IPS DF 6.9 (cell line): ENCODE results near the gene ACER3.
"Not testable (repeated sequence)": the region's sequence is repeated elsewhere in the genome, so short reads cannot be mapped to it uniquely, and the experiment has no call there.

ENCODE experiments used
- DNase-seq: peaks from one replicate; pipeline ENCODE4 v3.0.0-alpha.2; 2013; ENCODE audit warnings: low read depth, low spot score
- H3K27ac ChIP-seq: one replicate; pipeline ENCODE4 v1.5.1; 2013; ENCODE audit warnings: low read length, control low read depth
- H3K27me3 ChIP-seq: 2 replicates; pipeline ENCODE4 v1.6.1; 2013; ENCODE audit warnings: mild to moderate bottlenecking, low read length; ENCODE audit not compliant: control insufficient read depth, insufficient read depth
- H3K36me3 ChIP-seq: 2 replicates; pipeline ENCODE4 v1.6.1; 2013; ENCODE audit warnings: low read length; ENCODE audit not compliant: control insufficient read depth, insufficient read depth
- H3K4me1 ChIP-seq: 2 replicates; pipeline ENCODE4 v1.6.1; 2013; ENCODE audit warnings: low read length; ENCODE audit not compliant: control insufficient read depth, insufficient read depth
- H3K4me3 ChIP-seq: 2 replicates; pipeline ENCODE4 v1.5.1; 2013; ENCODE audit warnings: mild to moderate bottlenecking, low read length
- H3K9me3 ChIP-seq: 2 replicates; pipeline ENCODE4 v1.6.1; 2013; ENCODE audit warnings: low read length, inconsistent platforms; ENCODE audit not compliant: control insufficient read depth, insufficient read depth
- WGBS: extraction: QIAGEN DNeasy Blood & Tissue Kit; methylation state at CpG from one replicate; pipeline ENCODE4 v1.1.7; 2013; ENCODE audit warnings: mixed read lengths, missing lambda C conversion rate; ENCODE audit not compliant: insufficient read length, insufficient coverage; 5-methylcytosine and 5-hydroxymethylcytosine counted together

ACER3 gene

GRCh38 chr11:76824980-76825725 lies 35.6 kb upstream of the ACER3 start:
- WGBS, result no CpG with 5 or more reads among the region's 5 CpGs
- Histone ChIP-seq H3K27ac (no peak overlapping the region), H3K4me1 (0 out of 2 replicates have a peak, but pooled peaks cover 5% of the 10 kb centered on the region), H3K27me3 (no peaks in the 10 kb centered on the region), H3K9me3 (no peaks in the 10 kb centered on the region), H3K36me3 (no peaks in the 10 kb centered on the region), H3K4me3 (no peak overlapping the region)
- DNase-seq, result no peak

DNA sequence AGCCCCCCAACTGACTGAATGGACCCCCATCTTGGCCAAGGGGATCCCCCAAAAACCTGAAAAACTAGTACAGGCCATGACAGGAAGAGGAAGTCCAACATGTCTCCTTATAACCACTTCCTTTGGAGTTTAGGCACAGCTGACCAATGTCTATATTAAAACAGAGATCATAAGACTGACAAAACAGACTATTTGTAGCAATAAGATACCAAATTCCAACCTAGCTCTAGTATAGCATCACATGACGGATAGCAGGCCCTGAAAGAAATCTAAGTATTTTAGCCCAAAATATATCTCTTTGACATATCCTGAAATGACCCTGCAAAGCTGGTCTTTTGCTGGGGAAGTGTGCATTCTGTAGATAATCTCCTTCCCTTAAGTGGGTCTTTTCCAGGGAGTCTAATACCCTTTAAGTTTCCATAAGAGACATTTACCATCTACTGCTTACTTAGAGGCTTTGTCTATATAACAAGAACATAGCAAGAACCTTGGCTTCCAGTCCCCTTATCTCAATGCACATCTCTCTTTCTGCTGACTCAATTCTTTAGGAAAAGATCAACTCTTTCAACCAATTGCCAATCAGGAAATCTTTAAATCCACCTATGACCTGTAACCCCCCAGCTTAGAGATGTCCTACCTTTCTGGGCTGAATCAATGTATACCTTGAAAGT lies 34.9 kb upstream of the ACER3 start:
- Histone ChIP-seq H3K27ac (no peak overlapping the region), H3K4me3 (no peak overlapping the region), H3K36me3 (no peaks in the 10 kb centered on the region), H3K9me3 (no peaks in the 10 kb centered on the region), H3K4me1 (0 out of 2 replicates have a peak, but pooled peaks cover 5% of the 10 kb centered on the region), H3K27me3 (no peaks in the 10 kb centered on the region)
- no peak for DNase-seq
- WGBS, result no CpG with 5 or more reads among the region's 1 CpG

DNA sequence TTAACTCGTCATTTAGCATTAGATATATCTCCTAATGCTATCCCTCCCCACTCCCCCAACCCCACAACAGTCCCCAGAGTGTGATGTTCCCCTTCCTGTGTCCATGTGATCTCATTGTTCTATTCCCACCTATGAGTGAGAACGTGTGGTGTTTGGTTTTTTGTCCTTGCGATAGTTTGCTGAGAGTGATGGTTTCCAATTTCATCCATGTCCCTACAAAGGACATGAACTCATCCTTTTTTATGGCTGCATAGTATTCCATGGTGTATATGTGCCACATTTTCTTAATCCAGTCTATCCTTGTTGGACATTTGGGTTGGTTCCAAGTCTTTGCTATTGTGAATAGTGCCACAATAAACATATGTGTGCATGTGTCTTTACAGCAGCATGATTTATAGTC lies 34.2 kb upstream of the ACER3 start:
- DNase-seq, result not testable (repeated sequence)

DNA sequence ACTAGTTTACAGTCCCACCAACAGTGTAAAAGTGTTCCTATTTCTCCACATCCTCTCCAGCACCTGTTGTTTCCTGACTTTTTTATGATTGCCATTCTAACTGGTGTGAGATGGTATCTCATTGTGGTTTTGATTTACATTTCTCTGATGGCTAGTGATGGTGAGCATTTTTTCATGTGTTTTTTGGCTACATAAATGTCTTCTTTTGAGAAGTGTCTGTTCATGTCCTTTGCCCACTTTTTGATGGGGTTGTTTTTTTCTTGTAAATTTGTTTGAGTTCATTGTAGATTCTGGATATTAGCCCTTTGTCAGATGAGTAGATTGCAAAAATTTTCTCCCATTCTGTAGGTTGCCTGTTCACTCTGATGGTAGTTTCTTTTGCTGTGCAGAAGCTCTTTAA lies 33.7 kb upstream of the ACER3 start:
- not testable (repeated sequence) for H3K4me3 ChIP-seq, H3K4me1 ChIP-seq, H3K27me3 ChIP-seq, H3K9me3 ChIP-seq, H3K36me3 ChIP-seq, H3K27ac ChIP-seq, DNase-seq

More for the DNA sequence above, 34.2 kb upstream of the ACER3 start:
- H3K9me3 ChIP-seq, H3K4me3 ChIP-seq, H3K27me3 ChIP-seq, H3K4me1 ChIP-seq, H3K27ac ChIP-seq, H3K36me3 ChIP-seq: not testable (repeated sequence)
- no CpG with 5 or more reads among the region's 3 CpGs for WGBS

GRCh38 chr11:76830639-76831327 lies 29.9 kb upstream of the ACER3 start:
- H3K36me3 ChIP-seq, result no peaks in the 10 kb centered on the region
- H3K4me1 ChIP-seq, result no peaks in the 10 kb centered on the region
- H3K27me3 ChIP-seq, result no peaks in the 10 kb centered on the region
- no peaks in the 10 kb centered on the region for H3K9me3 ChIP-seq
- H3K4me3 ChIP-seq, result no peak overlapping the region
- DNase-seq, result no peak
- no peak overlapping the region for H3K27ac ChIP-seq
- no CpG with 5 or more reads among the region's 9 CpGs for WGBS

- H3K4me1 ChIP-seq, result no peaks in the 10 kb centered on the region
- no peak for DNase-seq
- no peaks in the 10 kb centered on the region for H3K36me3 ChIP-seq
- H3K9me3 ChIP-seq, result no peaks in the 10 kb centered on the region
- H3K27me3 ChIP-seq, result no peaks in the 10 kb centered on the region
- no peak overlapping the region for H3K4me3 ChIP-seq
- H3K27ac ChIP-seq, result no peak overlapping the region
- no CpG with 5 or more reads among the region's 4 CpGs for WGBS
These were observed 28.9 kb upstream of the ACER3 start for GRCh38 chr11:76831686-76832310.

DNA sequence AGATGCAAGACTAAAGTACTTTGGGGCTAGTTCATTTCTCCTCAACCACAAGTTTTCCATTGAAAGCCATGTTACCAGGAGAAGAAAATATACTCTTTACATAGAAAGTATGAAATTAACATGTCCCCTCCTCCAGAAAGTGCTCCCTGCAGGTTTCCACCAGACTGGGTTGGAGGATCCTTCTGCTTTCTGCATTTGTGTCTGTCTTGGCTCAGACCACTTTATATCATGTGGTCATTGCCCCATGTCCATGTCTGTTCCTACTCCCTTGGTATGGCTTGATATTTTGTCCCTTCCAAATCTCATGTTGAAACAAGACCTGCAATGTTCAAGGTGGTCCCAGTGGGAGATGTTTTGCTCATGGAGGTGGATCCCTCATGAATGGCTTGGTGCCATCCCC lies 28.4 kb upstream of the ACER3 start:
- no peaks in the 10 kb centered on the region for H3K27me3 ChIP-seq

DNA sequence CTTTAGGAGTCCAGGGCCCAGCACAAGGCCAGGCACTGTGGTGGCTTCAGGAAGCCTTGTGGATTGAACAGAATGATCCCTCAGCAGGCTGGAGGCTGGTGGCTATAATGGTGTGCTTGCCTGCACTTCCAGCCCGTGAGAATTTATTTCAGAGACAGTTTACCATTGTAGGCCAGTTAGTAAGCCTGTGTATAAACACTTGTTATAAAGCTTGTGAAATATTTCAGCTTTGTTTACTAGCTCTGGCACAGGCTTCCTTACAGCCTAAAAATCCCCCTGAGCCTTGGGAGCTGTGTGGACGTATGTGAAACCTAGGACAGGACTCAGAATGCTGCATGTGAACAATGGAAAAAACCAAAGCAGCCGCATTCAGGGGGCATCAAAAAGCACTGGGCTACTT lies 26.6 kb upstream of the ACER3 start:
- H3K27me3 ChIP-seq, result no peaks in the 10 kb centered on the region
- DNase-seq, result no peak
- H3K4me1 ChIP-seq, result no peaks in the 10 kb centered on the region
- no peak overlapping the region for H3K4me3 ChIP-seq
- no CpG with 5 or more reads among the region's 3 CpGs for WGBS
- H3K27ac ChIP-seq, result no peak overlapping the region
- H3K9me3 ChIP-seq, result no peaks in the 10 kb centered on the region
- H3K36me3 ChIP-seq, result no peaks in the 10 kb centered on the region

More for the DNA sequence above, 28.4 kb upstream of the ACER3 start:
- no peaks in the 10 kb centered on the region for H3K9me3 ChIP-seq
- H3K4me3 ChIP-seq, result no peak overlapping the region
- no peaks in the 10 kb centered on the region for H3K4me1 ChIP-seq
- DNase-seq, result no peak
- no peaks in the 10 kb centered on the region for H3K36me3 ChIP-seq
- no peak overlapping the region for H3K27ac ChIP-seq

DNA sequence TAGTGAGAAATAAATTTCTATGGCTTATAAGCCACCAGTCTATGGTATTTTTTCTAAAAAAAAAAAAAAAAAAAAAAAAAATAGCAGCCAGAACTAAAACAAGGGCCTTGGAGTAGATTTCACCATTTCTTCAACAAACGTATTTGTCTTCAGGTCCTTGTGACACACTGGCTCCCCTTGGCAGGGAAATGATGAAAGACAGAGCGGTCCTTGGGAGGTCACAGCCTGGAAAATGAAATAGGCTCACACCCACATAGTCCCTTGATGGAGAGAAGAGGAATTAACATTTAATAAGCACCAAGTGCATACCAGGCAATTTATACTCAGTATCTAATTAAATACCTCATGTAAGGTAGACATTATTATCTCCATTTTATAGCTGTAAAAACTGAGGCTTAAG lies 25.7 kb upstream of the ACER3 start:
- Histone ChIP-seq H3K4me3 (no peak overlapping the region), H3K4me1 (no peaks in the 10 kb centered on the region), H3K9me3 (no peaks in the 10 kb centered on the region), H3K27me3 (no peaks in the 10 kb centered on the region), H3K27ac (no peak overlapping the region), H3K36me3 (no peaks in the 10 kb centered on the region)
- WGBS, result no CpG with 5 or more reads among the region's 2 CpGs
- no peak for DNase-seq

- H3K27me3 ChIP-seq, result no peaks in the 10 kb centered on the region
- H3K36me3 ChIP-seq, result no peaks in the 10 kb centered on the region
- no CpG with 5 or more reads among the region's 5 CpGs for WGBS
- no peak for DNase-seq
- H3K27ac ChIP-seq, result no peak overlapping the region
- no peak overlapping the region for H3K4me3 ChIP-seq
- H3K4me1 ChIP-seq, result no peaks in the 10 kb centered on the region
- no peaks in the 10 kb centered on the region for H3K9me3 ChIP-seq
These were observed 24.6 kb upstream of the ACER3 start for GRCh38 chr11:76835928-76836612.
